Measurements from ENCODE around the gene C1QTNF1. TPM values are rescaled to one million over a fixed set of nuclear protein-coding genes. Genes with fewer than 3 reads are reported as not detected.

C1QTNF1 gene
- total and polyA plus RNA-seq, 7 donors, result 10.5 to 22.8 (median 16.9) TPM

DNA sequence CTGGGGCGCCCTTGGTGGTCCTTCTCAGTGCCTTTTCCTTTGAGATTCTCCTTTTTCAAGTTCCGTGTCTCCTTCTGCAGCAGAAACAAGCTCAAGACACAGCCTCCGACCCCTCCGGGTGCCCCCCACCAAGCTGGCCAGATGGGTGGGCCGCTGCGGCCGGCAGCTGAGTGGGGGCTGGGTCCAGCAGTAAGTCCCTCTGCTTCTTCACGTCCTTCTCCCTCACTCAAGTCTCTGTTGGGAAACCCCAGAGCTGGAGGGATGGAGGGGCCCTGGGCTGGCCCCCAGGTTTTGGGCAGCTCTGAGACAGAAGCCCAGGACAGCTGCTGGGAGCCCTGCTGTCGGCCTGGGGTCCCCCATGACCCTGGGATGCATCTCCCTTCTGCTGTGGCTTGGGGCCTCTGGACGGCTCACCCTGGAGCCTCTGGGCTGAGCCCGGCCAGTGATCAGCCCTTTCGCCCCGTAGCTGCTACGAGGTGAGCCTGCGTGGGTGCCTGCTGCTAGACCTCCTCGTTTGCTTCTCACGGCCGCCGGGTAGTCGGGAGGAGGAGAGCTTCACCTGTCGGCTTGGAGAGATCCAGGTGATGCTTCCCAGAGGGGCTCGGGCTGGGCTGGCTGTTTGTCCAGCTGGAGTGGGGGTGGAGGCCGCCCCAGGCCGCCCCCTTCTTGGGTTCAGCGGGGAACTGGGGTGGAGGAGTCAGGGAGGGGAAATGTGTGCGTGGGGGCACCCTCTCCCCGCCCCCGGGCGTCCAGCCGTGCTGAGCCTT, 61.4 kb downstream of the C1QTNF1 start:
- WGBS, 3 donors, result 87 to 90% (median 89%) methylated on average over 23 to 30 of the region's 30 CpGs
- Histone ChIP-seq H3K27me3 (ENCODE audit: insufficient read depth in 3 of 3, low read length in 2 of 3) (peaks cover 0 to 1% (median 0%) of the 10 kb centered on the region in 3 donors), H3K9me3 (no peaks in the 10 kb centered on the region), H3K4me3 (no peak overlapping the region), H3K4me1 (peaks cover 10% of the 10 kb centered on the region), H3K27ac (no peak overlapping the region), H3K36me3 (ENCODE audit: insufficient read depth in 1 of 2, low read depth in 1 of 2) (peaks cover 13 to 69% of the 10 kb centered on the region in 2 donors)
- DNase-seq, result peak; percentile 12 to 41
- TF ChIP-seq, protein P1, sequence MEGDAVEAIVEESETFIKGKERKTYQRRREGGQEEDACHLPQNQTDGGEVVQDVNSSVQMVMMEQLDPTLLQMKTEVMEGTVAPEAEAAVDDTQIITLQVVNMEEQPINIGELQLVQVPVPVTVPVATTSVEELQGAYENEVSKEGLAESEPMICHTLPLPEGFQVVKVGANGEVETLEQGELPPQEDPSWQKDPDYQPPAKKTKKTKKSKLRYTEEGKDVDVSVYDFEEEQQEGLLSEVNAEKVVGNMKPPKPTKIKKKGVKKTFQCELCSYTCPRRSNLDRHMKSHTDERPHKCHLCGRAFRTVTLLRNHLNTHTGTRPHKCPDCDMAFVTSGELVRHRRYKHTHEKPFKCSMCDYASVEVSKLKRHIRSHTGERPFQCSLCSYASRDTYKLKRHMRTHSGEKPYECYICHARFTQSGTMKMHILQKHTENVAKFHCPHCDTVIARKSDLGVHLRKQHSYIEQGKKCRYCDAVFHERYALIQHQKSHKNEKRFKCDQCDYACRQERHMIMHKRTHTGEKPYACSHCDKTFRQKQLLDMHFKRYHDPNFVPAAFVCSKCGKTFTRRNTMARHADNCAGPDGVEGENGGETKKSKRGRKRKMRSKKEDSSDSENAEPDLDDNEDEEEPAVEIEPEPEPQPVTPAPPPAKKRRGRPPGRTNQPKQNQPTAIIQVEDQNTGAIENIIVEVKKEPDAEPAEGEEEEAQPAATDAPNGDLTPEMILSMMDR (IDR thresholded peaks at IDR 0.05), result no peak
- intact Hi-C loops (cut with DNase I), result loop anchor here in 1 of 2 donors (5.0 kb wide), 1 partner anchor 307 kb away; no protein-coding TSS in a partner anchor
- ATAC-seq, result no peak

DNA sequence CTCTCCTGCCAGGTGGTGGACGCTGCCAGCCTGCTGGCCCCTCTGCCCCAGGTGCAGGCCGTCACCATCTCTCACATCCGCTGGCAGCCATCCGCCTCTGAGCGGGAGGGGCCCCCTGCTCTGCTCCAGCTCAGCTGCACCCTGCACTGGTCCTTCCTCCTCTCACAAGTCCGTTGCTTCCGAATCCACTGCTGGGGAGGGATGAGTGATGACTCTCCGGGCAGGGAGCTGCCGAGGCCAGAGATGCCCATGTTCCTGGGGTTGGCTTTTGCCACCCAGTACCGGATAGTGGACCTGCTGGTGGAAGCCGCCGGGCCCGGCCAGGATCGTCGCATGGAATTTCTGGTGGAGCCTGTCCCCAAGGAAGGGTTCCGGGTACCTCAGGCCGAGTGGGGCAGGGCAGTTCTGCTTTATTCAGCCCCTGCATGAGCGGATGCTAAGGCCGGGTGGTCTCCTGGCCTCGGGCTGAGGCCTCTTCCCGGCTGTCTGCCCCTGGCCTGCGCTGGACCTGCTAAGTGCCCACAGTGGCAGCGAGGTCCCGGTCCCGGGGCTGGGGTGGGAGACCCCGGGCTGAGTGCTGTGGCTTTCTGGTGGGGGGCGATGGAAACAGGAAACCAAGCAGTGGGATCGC, 62.1 kb downstream of the C1QTNF1 start:
- Histone ChIP-seq H3K4me3 (no peak overlapping the region), H3K9me3 (no peaks in the 10 kb centered on the region), H3K36me3 (ENCODE audit: insufficient read depth in 1 of 2, low read depth in 1 of 2) (peaks cover 13 to 62% of the 10 kb centered on the region in 2 donors), H3K27ac (no peak overlapping the region), H3K27me3 (ENCODE audit: insufficient read depth in 3 of 3, low read length in 2 of 3) (peaks cover 0 to 5% (median 0%) of the 10 kb centered on the region in 3 donors), H3K4me1 (peaks cover 10% of the 10 kb centered on the region)
- DNase-seq, result peak; percentile 18 to 45
- 87 to 93% (median 88%) methylated on average over 28 of the region's 28 CpGs for WGBS, 3 donors
- intact Hi-C loops (cut with DNase I), result loop anchor here in 1 of 2 donors (5.0 kb wide), 1 partner anchor 306 kb away; no protein-coding TSS in a partner anchor
- no peak for ATAC-seq
- TF ChIP-seq, protein P1 (IDR thresholded peaks at IDR 0.05), result no peak

DNA sequence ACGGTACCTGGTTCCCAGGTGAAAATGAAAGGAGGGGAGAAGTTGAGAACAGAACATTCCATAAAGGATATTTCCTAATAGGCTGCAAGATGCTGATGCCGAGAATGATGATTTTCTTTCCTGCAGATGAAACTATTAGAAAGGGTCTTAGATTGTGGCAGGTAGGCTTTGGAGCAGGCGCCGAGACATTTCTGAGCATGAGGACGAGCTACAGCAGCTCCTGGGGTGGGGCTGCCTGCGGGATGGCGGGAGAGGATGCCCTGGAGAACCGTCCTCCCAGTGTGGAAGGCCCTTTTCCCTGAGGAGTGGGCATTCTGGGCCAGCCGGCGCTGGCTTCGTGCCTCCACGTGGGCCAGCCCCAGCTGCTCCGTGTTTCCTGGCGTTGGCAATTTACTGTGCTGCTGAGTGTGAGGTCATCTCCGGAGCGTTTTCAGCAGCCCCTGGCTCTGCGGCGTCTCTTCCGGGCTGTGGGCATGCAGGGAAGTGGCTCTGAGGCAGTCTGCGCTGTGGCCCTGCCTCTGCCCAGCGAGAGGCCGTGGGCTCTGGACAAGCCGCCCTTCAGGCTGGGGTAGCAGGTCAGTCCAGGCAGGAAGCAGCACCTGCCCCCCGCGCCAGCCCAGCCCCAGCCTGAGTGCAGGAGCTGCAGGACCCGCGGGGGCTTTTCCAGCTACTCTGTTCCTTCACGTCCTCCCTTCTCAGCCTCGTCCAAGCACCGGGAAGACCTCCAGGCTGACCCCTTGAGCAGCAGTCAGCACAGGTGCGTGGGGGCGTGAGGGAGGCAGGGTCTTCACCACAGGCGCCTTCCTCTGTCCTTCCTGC, 62.8 kb downstream of the C1QTNF1 start:
- WGBS, 3 donors, result 63 to 79% (median 69%) methylated on average over 32 to 33 of the region's 33 CpGs
- TF ChIP-seq, protein P1 (IDR thresholded peaks at IDR 0.05), result no peak
- Histone ChIP-seq H3K27me3 (ENCODE audit: insufficient read depth in 3 of 3, low read length in 2 of 3) (peaks cover 0 to 12% (median 0%) of the 10 kb centered on the region in 3 donors), H3K9me3 (no peaks in the 10 kb centered on the region), H3K4me1 (peaks cover 10% of the 10 kb centered on the region), H3K27ac (no peak overlapping the region), H3K4me3 (no peak overlapping the region), H3K36me3 (ENCODE audit: insufficient read depth in 1 of 2, low read depth in 1 of 2) (peaks cover 13 to 55% of the 10 kb centered on the region in 2 donors)
- ATAC-seq, result no peak
- intact Hi-C loops (cut with DNase I), result loop anchor here (1.0 to 5.0 kb wide), 3 partner anchors 22 to 306 kb away; no protein-coding TSS in a partner anchor
- DNase-seq, result peak in 1 of 2 donors; percentile 45

DNA sequence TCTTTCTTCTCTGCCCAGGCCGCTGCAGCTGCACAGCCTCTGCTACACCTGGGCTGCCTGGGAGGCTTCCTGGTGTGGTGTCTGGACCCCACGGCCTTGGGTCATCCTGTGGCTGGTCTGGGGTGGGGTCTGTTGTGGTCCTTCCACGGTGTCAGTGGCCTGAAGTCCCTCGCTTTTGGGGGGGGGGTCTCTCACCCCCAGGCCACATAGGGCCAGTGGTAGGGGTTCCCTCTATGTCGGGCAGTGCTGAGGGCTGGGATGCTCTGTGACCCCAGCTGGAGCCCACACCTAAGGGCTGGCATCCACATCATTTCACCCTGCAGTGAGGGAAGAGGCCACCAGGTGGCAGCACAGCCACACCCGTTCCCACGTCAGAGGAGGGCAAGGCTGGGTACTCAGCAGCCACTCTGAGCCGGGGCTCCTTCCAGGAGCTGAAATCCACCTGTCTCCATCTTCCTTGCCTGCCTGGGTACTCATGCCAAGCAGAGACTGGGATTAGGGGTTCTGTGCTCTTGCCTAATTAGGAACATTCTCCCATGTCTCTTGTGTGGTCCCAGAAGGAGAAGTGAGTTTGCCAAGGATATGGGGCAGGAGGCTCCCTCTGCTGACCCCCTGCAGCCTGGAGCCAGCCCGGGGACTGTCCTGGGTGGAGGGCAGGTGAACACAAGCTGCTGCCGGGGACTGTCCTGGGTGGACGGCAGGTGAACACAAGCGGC, 63.6 kb downstream of the C1QTNF1 start:
- peak; percentile 65 to 88 for DNase-seq
- peak; percentile 62 to 79 (median 74) for ATAC-seq
- H3K36me3 ChIP-seq (ENCODE audit: insufficient read depth in 1 of 2, low read depth in 1 of 2), result peaks cover 13 to 48% of the 10 kb centered on the region in 2 donors
- intact Hi-C loops (cut with DNase I), result loop anchor here (1.0 to 5.0 kb wide), 3 partner anchors 22 to 306 kb away; no protein-coding TSS in a partner anchor
- 42 to 47% (median 43%) methylated on average over 12 of the region's 12 CpGs for WGBS, 3 donors
- TF ChIP-seq, protein P1 (IDR thresholded peaks at IDR 0.05), result peak; percentile 92
- H3K27me3 ChIP-seq (ENCODE audit: insufficient read depth in 3 of 3, low read length in 2 of 3), result peaks cover 0 to 20% (median 0%) of the 10 kb centered on the region in 3 donors
- peaks cover 5% of the 10 kb centered on the region for H3K4me1 ChIP-seq
- H3K4me3 ChIP-seq, result no peak overlapping the region
- no peak overlapping the region for H3K27ac ChIP-seq
- H3K9me3 ChIP-seq, result no peaks in the 10 kb centered on the region

All from psoas muscle (tissue), 8 donors.